Nephron progenitor cell (in vitro differentiated cells): ENCODE data around the gene FAM13A.

Source experiments
- DNase-seq: peaks from one replicate; pipeline ENCODE4 v3.0.0; 2021
- H3K27ac Mint-ChIP-seq: 2 replicates; pipeline ENCODE4 v1.8.0; 2021; ENCODE audit warnings: mild to moderate bottlenecking, moderate library complexity, mixed read lengths
- H3K27me3 Mint-ChIP-seq: 2 replicates; pipeline ENCODE4 v1.8.0; 2021; ENCODE audit warnings: mild to moderate bottlenecking, low read depth, mixed read lengths; ENCODE audit not compliant: poor library complexity
- H3K36me3 Mint-ChIP-seq: 2 replicates; pipeline ENCODE4 v1.8.0; 2021; ENCODE audit warnings: low read depth, mixed read lengths
- H3K4me1 Mint-ChIP-seq: 2 replicates; pipeline ENCODE4 v1.8.0; 2021; ENCODE audit warnings: mixed read lengths
- H3K4me3 Mint-ChIP-seq: 2 replicates; pipeline ENCODE4 v1.8.0; 2021; ENCODE audit warnings: mild to moderate bottlenecking, moderate library complexity, mixed read lengths
- H3K9me3 Mint-ChIP-seq: 2 replicates; pipeline ENCODE4 v1.8.0; 2021; ENCODE audit warnings: mild to moderate bottlenecking, moderate library complexity, mixed read lengths
- TF ChIP-seq, protein P1 (sequence below): fragments of 200-600 bp; sonication (generic); IDR thresholded peaks from 2 replicates; pipeline ENCODE4 v1.5.0; 2021; ENCODE audit warnings: antibody characterized with exemption

The FAM13A gene

DNA sequence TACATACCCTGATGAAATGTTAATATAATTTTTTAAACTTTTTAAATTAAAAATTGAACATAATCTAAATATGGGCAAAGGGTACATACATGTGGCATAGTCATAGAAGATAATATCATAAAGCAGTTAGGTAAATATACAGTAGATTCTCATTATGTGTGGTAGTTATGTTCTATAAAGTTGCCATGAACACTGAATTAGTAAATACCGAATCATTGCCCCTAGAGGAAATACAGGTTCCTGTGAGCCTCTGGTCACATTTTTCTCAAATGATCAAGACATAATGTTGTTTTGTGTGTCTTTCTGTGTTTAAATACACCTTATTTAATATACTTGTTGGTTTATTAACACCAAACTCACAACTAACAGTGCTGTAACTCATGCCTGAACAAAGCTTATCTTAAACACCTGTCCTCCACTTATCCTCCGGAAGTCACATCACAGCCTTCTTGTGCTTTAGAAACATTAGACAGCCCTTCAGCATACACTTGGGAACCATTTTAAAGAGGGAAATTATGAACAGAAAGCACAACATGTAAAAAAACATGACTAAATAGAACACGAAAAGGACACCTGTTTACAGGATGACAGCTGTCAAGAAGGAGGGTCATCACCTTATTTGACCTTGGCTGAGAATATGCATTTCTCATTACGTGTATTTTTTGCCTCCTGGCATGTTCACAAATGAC lies 190.0 kb downstream of the FAM13A start:
- Mint-ChIP-seq H3K9me3 (peaks cover 23% of the 10 kb centered on the region), H3K27ac (no peak overlapping the region), H3K27me3 (no peaks in the 10 kb centered on the region), H3K4me1 (no peaks in the 10 kb centered on the region), H3K4me3 (no peak overlapping the region), H3K36me3 (peaks cover 38% of the 10 kb centered on the region)
- DNase-seq, result no peak
- TF ChIP-seq, protein P1, sequence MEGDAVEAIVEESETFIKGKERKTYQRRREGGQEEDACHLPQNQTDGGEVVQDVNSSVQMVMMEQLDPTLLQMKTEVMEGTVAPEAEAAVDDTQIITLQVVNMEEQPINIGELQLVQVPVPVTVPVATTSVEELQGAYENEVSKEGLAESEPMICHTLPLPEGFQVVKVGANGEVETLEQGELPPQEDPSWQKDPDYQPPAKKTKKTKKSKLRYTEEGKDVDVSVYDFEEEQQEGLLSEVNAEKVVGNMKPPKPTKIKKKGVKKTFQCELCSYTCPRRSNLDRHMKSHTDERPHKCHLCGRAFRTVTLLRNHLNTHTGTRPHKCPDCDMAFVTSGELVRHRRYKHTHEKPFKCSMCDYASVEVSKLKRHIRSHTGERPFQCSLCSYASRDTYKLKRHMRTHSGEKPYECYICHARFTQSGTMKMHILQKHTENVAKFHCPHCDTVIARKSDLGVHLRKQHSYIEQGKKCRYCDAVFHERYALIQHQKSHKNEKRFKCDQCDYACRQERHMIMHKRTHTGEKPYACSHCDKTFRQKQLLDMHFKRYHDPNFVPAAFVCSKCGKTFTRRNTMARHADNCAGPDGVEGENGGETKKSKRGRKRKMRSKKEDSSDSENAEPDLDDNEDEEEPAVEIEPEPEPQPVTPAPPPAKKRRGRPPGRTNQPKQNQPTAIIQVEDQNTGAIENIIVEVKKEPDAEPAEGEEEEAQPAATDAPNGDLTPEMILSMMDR, result no peak

DNA sequence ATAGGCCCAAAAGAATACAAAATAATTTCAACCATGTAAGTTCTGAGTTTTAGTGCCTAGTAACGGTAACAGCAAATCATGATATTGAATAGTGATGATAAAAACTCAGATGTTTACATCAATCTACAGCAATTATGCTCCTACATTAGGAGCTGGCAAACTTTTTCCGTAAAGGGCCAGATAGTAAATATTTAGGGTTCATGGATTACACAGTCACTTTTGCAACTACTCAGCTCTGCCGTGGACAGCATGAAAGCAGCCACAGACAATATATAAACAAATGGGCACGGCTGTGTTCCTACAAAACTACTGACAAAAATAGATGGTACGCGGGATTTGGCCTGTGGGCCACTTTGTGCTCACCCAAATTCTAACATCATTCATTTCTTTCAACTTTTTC lies 191.5 kb downstream of the FAM13A start:
- TF ChIP-seq, protein P1, result no peak
- Mint-ChIP-seq H3K4me3 (no peak overlapping the region), H3K27ac (no peak overlapping the region), H3K27me3 (no peaks in the 10 kb centered on the region), H3K9me3 (peaks cover 9% of the 10 kb centered on the region), H3K36me3 (peaks cover 23% of the 10 kb centered on the region), H3K4me1 (peaks cover under 1% of the 10 kb centered on the region)
- DNase-seq, result no peak

DNA sequence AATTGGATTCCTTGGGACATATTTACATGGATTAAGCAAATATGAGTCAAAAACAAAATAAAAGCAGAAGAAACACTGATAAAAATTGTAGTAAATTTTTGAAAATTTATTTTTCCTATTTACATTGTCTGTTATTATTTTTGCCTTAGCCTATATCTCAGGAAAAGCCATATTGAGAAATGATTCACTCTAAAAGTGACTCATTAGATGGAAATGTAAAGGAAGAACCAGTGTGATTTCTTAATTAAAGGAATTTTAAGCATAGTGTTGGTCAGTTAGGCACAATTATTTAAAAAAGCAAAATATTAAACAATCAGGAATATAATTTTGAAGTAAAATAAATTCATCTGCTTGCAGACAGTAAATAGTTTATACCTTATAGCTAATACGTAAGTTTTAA lies 191.9 kb downstream of the FAM13A start:
- no peak overlapping the region for H3K27ac Mint-ChIP-seq
- H3K36me3 Mint-ChIP-seq, result peaks cover 19% of the 10 kb centered on the region
- H3K9me3 Mint-ChIP-seq, result peaks cover 9% of the 10 kb centered on the region
- TF ChIP-seq, protein P1, result no peak
- H3K4me3 Mint-ChIP-seq, result no peak overlapping the region
- peaks cover 5% of the 10 kb centered on the region for H3K4me1 Mint-ChIP-seq
- DNase-seq, result no peak
- no peaks in the 10 kb centered on the region for H3K27me3 Mint-ChIP-seq

DNA sequence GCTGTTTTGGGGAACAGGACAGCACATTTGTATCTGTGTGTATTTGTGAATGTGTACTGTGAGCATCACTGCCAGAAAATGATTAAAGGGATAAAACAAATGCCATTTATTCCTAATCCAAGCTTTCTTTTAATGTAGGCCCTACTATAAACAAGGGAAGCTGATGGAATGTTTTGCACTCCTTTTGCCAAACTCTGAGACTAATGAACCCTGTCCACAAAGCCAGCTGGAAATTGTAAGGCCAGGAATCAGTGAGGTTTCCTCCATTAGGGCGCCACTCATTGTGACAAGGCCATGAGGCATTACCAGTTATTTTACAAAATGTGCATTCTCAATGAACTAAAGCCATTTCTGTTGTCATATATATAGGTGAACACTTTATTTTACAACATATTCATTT lies 196.4 kb downstream of the FAM13A start:
- DNase-seq, result no peak
- TF ChIP-seq, protein P1, result no peak
- Mint-ChIP-seq H3K27me3 (peaks cover 2% of the 10 kb centered on the region), H3K4me3 (no peak overlapping the region), H3K9me3 (no peaks in the 10 kb centered on the region), H3K36me3 (peaks cover 10% of the 10 kb centered on the region), H3K4me1 (peaks cover 23% of the 10 kb centered on the region), H3K27ac (peak overlapping the region; percentile 71)

DNA sequence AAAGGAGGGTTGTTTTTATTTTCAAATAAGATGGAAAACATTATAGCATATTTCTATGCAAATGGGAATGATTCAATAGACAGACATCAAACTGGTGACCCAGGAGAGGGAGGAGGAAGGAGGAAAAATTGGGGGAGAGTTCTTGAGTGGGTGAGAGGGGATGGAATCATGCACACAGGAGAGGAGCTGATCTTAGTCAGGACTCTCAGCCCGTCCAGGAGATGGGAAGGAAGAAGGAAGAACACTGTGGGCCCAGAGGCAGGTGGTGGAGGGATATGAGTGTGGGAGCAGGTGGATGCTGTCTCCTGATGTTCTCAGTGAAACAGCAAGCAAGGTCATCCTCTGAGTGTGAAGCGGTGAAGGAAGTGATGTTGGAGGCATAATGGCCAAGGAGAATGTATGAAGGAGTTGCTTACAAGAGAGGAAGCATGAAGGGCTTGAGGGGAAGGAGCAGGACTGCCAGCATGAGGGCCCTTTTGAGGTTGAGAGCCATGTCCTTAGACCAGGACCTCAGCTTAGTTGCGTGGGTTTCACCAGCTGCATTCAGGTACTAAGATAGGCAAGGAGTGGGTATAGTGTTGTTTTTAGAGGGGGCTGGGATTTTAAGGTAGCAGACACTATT lies 197.7 kb downstream of the FAM13A start:
- Mint-ChIP-seq H3K27me3 (peaks cover 2% of the 10 kb centered on the region), H3K27ac (peak overlapping the region; percentile 46), H3K9me3 (no peaks in the 10 kb centered on the region), H3K4me1 (peaks cover 23% of the 10 kb centered on the region), H3K4me3 (no peak overlapping the region), H3K36me3 (peaks cover 16% of the 10 kb centered on the region)
- DNase-seq, result no peak
- TF ChIP-seq, protein P1, result no peak

DNA sequence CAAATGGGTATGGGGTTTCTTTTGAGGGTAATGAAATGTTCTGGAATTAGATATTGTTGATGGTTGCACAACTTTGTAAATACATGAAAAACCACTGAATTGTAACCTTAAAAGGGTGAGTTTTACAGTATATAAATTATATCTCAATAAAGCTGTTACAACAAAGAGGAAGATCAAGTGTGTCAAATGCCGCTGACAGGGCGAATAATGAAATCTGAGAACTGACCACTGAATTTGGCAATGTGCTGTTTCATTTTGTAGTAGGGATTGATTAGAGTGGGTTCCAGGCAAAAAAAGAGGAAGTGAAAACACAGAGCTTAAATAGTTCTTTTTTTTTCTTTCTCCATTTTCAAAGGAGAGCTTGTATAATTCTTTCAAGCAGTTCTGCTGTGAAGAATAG lies 198.2 kb downstream of the FAM13A start:
- no peak for DNase-seq
- peaks cover 2% of the 10 kb centered on the region for H3K27me3 Mint-ChIP-seq
- TF ChIP-seq, protein P1, result no peak
- H3K4me1 Mint-ChIP-seq, result peaks cover 23% of the 10 kb centered on the region
- H3K27ac Mint-ChIP-seq, result peak overlapping the region; percentile 4
- no peaks in the 10 kb centered on the region for H3K9me3 Mint-ChIP-seq
- H3K4me3 Mint-ChIP-seq, result no peak overlapping the region
- peaks cover 17% of the 10 kb centered on the region for H3K36me3 Mint-ChIP-seq
